ENCODE data around the gene CHKB.

CHKB gene

DNA sequence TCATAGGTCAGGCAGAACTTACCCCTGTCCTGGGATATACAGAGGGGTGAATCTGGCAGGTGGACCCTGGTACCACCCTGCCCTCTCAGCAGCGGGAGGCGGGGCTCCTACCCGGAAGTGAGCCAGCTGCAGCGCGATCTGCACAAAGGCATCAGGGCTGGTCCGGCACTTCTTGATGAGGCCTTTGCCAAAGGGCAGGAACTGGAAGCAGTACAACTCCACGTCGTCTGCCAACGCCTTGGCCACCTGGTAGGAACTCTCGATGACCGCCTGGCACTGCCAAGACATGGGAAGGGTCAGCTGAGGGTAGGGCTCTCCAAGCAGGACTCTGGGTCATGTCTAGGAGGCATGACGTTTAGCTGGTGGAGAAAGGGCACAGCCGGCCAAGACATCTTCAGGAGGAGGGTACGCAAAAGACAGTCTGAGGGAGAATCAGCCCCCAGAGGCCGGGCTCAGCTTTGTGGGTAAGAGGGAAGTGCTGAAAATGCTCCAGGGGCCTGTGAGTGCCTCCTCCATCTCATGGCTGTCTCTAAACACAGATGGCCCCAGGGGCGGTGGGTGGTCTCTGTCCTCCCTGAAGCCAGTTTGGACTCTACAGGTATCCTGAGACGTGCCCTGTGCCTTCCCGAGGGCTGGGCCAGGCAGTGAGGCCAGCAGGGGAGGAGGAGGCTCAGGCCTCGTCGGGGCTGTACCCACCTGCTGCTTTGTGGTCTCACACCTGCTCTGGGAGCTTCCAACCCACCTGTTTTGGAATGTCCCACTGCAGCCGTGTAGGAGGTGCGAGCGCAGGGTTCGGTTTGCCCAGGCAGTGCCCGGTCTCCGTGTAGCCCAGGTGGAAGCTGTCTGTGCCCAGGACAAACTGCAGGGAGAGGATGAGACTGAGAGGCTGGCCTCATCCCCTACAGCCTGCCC is 11.1 kb downstream of the CHKB start:
- peak; percentile 18 for DNase-seq

DNA sequence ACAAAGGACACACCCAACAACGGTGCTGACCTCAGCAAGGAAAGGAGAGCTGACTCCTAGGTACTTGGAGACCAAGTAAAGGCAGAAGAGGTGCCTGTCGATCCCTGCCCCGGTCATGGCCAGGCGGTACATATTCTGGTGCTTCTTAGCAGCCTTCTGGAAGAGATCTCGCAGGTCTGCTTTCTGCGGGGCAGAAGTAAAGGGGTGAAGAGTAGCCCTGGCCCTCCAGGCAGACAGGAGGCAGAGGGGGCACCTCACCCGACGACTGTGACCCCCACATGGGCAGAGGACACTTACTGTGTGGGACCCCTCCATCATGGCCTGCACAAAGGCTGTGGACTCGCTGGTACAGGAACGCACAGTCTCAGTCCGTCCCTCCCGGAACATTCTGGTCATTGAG is 11.8 kb downstream of the CHKB start:
- peak; percentile 23 for DNase-seq

DNA sequence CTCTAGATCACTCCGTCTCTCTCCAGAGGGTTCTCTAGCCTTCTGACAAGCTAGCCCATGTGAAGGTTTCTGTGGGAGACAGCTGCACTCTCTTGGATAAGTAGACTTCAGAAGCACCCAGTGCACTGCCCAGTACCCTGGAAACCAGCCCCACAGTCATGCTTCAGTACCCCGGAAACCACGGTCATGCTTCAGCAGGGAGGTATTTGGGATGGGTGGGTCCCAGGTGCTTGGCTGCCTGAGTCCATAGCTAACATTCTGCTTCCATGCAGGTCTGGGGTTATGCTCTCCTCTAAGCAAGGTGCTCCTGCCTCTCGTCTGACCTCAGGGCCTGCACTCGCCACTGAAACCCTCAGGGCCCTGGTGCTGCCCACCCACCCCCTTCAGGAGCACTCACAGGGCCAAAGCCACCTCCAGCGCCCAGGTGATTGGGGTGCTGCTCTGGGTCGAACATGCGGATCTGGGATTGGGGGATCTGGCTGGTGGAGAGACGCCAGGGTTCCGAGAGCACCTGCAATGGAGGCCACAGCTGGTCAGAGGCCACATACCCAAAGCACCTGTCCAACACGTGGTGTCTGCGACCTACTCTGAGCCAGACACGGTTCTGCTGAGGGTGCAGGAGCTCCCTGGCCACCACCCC is 12.6 kb downstream of the CHKB start:
- peak; percentile 26 for DNase-seq

DNA sequence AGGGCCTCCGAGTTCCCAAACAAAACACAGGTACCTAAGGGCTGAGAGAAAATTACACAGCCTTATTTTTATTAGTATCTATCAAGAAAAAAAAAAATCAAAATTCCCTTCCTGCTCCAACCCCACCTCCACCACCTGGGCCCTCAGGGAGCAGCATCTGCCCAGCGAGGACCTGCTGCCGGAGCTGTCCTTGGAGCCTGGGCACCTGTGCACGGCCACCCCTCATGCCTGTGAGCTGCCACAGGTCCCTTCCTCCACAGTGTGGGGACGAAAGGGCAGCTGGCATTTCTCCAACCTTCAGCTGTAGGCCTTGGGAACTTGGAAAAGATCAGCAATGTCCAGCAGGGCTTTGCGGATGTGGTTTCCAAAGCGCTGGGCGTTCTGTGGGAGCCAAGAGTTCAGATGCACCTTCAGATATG is 13.6 kb downstream of the CHKB start:
- DNase-seq, result peak; percentile 22

DNA sequence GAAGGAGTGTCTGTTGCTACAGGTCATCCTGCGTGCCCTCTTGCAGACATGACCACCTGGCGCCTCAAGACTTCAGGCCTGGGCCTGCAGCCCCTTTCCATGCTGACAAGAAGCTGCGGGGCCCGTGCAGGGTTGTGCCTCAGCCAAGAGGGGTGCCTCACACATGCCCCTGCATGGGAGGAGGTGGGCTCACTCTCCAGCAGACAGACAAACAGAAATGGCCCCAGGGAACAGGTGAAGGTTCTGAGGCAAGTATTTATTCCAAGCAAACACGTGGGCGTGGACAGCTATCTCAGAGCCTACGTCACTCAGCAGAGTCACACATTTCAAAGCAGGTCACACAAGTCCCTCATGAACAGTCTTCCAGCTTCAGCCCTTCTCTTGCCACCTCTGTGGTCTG is 14.0 kb downstream of the CHKB start:
- no peak for DNase-seq

DNA sequence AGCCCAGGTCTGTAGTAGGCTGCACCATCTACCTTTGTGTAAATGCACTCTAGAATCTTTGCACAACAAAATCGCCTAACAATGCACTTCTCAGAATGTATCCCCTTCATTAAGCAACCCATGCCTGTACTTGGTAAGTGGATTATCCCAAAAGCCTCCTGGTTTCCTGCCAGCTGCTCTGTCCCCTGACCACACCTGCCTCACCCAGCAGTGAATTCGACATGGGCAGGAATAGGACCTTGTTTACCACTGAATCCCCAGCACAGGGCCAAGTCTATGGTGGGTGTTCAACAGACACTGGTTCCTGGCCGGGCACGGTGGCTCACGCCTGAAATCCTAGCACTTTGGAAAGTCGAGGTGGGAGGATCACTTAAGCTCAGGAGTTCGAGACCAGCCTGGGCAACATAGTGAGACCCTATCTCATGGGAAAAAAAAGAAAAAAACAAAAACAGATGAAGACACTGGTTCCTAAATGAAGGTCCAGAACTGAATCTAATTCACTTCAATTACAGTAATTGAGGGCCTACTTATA is 14.9 kb downstream of the CHKB start:
- peak; percentile 25 for DNase-seq

DNA sequence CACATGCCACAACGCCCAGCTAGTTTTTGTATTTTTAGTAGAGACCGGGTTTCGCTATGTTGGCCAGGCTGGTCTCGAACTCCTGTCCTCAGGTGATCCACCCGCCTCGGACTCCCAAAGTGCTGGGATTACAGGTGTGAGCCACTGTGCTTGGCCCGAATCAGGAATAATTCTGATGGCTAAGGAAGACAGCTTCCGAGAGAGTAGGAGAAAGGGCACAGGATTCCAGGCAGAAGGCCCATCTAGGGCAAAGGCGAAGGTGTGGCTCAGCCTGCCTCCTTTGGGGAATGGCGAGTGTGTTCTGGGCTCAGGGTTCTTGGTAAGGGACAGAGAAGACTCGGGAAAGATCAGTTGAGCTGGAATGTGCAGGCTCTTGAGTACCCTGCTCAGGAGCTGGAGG is 18.4 kb downstream of the CHKB start:
- DNase-seq, result no peak

DNA sequence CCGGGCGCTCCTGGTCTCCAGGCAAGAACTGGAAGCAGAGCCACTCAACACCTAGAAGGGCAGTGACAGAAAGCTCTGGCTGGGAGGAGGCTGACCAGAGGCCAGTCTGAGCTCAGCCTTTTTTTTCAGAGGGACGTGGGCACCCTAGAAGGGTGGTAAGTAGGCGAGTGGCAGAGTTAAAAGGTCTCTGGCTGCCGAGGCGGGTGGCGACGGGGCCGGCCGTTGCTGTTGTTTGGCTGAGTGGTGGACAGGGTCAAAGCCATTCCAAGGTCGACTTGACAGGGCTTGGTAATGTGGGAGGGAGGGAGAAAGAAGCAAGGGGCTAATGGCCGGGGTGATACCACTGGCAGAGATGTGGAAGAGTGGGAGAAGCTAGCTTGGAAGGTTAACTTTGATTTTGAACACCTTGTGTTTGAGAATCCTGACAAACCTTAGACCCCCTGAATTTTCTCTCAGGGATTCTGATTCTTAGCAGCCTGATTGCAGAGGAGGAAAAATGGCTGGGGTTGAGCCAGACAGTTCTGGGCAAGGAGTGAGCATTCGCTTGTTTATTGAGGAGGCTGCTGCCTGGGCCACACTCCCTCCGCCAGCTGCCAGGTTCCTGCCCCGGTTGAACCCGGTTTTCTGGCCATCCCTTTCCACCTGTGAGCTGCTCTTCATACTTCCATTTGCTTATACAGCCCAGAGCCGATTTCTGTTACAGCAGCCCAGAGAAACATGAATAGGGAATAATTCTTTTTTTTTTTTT is 19.1 kb downstream of the CHKB start:
- DNase-seq, result no peak

DNA sequence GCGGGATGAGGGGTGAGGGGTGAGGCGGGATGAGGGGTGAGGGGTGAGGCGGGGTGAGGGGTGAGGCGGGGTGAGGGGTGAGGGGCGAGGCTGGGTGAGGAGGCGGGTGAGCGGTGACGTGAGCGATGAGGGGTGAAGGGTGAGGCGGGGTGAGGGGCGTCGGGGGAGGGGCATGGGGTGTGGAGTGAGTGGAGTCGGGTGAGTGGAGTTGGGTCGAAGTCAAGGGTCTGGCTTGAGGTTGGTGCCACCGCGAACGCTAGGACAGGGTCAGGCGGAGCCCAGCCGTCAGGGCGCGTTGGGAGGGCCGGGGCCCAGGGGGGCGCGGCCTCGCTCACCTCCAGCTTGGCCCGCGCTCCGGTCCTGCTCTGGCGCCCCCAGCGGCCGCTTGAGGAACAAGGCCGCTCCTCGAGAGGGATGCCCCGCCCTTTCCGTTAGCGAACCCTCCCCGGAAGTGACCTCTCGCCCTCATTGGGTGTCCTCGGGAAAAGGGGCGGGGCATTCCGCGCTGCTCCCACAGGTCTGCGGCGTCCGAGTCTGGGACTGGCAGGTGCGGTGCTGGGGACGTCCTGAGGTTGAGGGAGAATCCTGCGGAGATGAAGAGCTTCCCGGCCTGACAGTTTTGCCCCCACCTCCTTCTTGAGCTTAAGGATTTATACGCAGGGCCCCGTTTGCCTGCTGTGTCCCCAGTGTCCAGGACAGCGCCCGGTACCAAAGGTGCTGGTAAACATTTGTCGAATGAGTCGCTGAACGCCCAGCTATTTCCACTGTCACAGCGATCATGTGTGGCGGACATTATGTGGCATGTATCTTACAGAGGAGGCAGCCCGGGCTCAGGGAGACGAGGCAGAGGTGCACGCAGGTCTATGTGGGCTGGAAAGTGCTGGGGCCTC is 19.9 kb downstream of the CHKB start, which contains the start of gene SYCE3:
SYCE3 (minus strand) TSS at position 397 of the 890 bp plus-strand sequence. CDS start 6,514 bp downstream, outside the sequence.
- peak; percentile 99 for DNase-seq

DNA sequence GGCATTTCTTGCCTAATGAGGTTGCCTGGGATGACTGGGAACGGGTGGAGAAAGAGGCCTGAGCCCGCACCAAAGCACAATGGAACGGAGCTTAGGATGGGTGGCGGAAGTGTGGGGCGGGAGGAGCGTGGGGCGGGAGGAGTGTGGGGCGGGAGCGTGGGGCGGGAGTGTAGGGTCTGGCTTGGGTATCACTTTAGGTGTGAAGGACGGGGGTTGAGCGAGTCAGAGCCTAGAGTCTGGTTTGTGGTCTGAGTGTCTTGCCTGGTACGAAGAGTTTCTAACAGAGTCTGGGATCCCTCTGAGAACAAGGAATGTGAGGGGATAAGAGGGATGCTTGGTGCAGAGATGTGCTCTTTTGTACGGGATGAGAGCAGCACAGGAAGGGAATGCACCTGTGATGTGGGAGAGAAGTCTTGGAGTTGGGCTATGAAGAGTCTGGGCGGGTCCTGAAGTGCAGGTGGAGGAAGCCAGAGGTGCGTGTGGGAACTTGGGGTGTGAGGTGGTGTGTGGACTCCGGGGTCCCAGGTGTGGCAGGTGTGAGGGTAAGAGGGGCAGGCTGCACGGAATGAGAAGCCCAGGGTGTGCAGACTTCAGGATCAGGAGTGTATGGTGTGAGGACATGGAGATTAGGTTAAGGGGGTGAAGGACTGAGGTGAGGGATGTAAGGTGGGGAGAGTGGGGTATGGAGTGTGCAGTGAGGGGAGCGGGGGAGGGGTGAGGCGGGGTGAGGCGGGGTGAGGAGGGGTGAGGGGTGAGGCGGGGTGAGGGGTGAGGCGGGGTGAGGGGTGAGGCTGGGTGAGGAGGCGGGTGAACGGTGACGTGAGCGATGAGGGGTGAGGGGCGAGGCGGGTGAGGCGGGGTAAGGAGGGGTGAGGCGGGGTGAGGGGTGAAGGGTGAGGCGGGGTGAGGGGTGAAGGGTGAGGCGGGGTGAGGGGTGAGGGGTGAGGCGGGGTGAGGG is 21.0 kb downstream of the CHKB start:
- no peak for DNase-seq

DNA sequence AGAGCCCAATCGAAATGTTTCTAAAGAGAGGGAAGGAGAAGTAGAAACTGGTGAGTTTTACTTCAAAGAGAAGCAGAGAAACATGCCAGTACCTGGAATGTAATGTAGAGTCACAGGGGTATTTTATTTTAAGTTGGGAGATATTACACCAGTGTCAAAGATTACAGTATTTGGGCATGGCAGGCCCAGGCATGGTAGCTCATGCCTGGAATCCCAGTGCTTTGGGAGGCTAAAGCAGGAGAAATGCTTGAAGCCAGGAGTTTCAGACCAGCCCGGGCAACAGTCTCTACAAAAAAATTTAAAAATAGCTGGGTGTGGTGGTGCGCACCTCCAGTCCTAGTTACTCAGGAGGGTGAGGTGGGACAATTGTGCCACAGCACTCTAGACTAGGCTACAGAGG is 22.6 kb downstream of the CHKB start:
- DNase-seq, result no peak

DNA sequence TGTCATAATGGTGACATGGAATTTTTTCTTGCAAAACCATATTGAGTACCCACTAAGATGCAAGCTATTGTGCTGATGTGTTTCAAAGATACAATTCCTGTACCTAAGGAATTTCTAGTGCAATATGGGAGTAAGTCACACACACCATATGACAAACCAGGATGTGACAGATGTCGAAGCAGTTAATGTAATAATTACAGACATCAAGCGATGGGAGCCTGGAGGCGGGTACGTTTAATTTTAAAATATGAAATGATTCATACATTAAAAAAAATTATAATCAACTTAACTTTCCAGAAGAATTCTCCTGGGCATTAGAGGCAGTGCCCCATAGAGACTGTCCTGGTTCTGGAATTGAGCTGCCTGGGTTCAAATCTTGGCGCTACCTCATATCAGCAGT is 25.9 kb downstream of the CHKB start:
- DNase-seq, result no peak

DNA sequence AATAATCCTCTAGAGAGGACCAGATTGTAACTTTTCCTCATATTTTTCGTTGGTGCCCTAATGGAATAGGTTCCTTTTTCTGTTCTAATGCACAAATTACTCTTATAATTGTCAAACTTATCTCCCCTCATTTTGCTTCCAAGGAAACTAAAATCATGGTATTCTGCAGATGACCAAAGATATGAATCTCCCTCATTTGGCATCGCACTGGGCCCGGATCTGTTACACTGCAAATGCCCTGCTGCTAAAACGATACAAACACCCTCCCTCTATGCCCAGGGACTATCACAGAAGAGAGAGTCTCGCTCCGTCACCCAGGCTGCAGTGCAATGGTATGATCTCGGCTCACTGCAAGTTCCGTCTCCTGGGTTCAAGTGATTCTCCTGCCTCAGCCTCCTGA is 29.3 kb downstream of the CHKB start:
- DNase-seq, result no peak

DNA sequence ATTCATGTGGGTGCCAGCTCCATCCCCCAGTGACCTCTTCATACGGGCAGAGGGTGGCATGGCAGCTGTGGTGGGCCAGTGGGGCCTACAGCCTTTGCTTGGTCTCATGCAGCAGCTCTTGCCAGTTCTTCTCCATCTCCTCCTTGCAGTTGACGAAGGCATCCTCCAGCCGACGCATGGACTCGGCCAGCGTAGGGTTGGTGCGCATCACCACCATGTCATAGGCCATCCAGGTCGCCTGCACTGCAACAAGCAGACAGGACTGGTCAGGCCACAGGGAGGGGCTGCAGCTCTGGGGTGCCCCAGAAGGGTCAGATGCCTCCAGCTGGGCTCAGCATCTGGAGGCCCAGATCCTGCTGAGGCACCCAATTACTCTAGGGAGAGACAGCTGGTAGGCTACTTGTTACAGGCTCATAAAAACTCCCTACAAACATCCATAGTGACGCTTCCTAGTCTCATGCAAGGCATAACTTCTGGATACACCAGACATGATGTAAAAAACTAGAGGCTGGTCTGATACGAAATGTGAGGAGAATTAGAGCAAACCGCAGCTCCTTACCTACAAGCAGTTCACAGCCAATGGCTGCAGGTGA is 31.4 kb downstream of the CHKB start:
- no peak for DNase-seq

DNA sequence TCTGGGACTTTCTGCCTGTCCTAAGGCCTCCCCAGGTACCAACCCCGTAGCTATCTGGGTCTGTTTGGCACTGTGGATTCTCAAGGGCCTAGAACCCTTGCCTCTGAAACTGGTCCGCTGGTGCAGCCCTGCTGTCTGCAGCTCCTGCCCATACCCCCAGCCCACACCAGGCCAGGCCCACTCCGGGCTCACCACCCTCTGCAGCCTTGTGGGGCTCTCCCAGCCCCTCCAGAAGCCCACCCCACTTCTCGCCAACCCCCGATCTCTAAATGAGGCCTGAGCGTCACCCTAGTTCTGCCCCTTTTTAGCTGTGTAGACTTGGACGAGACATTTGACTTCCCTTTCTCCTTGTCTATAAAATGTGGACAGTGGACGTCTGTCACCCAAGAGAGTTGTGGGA is 32.3 kb downstream of the CHKB start:
- DNase-seq, result no peak

DNA sequence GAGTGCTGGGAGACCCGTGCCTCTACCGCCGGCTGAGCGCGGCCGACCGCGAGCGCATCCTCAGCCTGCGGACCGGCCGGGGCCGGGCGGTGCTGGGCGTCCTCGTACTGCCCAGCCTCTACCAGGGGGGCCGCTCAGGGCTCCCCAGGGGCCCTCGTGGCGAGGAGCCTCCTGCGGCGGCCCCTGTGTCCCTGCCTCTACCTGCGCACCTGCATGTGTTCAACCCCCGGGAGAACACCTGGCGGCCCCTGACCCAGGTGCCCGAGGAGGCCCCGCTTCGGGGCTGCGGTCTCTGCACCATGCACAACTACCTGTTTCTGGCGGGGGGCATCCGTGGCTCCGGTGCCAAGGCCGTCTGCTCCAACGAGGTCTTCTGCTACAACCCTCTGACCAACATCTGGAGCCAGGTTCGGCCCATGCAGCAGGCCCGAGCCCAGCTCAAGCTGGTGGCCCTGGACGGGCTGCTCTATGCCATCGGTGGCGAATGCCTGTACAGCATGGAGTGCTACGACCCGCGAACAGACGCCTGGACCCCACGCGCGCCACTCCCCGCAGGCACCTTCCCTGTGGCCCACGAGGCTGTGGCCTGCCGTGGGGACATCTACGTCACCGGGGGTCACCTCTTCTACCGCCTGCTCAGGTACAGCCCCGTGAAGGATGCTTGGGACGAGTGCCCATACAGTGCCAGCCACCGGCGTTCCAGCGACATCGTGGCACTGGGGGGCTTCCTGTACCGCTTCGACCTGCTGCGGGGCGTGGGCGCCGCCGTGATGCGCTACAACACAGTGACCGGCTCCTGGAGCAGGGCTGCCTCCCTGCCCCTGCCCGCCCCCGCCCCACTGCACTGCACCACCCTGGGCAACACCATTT is 33.5 kb downstream of the CHKB start:
- DNase-seq, result no peak

DNA sequence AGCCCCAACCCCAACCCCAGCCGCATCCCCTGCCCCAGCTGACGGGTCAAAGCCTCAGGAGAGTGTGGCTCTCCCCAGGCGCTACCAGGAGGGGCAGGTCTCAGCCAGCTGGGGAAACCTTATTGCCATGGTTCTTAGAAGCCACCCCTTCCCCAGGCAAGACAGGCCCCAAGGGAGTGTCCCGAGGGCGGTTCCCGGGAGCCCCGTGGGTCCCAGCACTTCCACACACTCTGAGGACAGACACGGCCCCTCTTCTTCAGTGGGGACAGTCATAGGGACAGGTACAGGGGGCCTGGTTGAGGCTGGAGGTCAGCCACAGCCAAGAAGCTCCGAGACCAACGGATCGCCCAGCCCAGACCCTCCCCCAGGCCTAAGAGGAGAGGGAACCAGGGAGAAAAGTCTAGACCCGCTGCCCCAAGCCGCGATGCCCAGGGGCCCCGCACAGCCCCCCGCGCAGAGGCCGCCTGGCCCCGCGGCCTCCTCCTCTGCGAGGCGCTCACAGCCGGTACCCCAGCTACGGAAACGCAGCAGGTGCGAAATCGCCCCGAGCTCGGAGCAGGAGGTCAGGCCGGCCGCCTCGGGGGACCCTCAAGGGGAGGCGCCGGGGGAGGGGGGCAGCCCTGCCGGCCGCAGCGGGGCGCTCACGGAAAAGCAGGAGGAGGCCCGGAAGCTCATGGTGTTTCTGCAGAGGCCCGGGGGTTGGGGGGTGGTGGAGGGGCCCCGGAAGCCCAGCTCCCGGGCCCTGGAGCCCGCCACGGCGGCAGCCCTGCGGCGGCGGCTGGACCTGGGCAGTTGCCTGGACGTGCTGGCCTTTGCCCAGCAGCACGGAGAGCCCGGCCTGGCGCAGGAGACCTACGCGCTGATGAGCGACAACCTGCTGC is 34.4 kb downstream of the CHKB start:
- DNase-seq, result peak; percentile 59

DNA sequence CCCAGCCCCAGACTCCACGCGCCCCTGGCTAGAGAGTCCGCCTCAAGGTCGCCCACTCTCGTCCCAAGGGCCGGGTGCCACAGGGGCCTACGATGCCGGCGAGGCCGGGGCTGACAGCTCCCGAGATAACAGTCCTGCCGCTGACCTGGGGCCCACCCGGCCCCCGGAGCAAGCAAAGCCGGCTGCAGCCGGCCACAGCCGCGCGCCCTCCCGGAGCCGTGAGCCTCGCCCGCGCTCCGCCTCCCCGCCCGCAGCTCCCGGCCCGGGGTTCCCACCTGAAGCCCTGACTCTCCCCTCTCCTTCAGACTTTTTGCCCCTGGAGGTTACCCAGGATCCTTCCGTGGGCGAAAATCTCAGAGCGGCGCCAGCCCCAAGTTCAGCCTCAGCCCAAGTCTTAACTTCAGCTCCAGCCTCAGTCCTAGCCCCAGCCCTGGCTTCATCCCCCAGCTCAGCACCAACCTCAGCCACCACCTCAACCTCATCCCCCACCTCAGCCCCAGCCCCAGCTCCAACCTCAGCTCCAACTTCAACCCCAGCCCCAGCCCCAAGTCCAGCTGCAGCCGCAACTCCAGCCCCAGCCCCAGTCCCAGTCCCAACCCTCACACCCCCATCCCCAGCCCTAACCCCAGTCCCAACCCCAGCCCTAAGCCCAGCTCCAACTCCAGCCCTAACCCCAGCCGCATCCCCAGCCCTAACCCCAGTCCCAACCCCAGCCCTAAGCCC is 35.2 kb downstream of the CHKB start:
- DNase-seq, result no peak
